GM23338 (cell line): ENCODE measurements around the gene BNC2. TPM values are rescaled to one million over a fixed set of nuclear protein-coding genes. Genes with fewer than 3 reads are reported as not detected.

Experiments
- ATAC-seq: fragments of 200-7000 bp; cut with Tn5 transposase; 3 replicates; pipeline ENCODE4 v1.9.1; 2020
- DNase-seq: peaks from one replicate; pipeline ENCODE4 v3.0.0-alpha.2; 2015; ENCODE audit warnings: low spot score
- H2AFZ ChIP-seq: fragments of 200-600 bp; sonication (generic); 2 replicates; pipeline ENCODE4 v1.8.0; 2016; ENCODE audit warnings: antibody characterized with exemption, mild to moderate bottlenecking, moderate library complexity
- H3F3A ChIP-seq: fragments of 200-600 bp; sonication (generic); replicated peaks from 2 replicates; pipeline ENCODE4 v1.8.0; 2017; ENCODE audit warnings: antibody characterized with exemption, mixed run types, low read depth
- H3K27ac ChIP-seq: fragments of 200-600 bp; sonication (generic); 2 replicates; pipeline ENCODE4 v1.6.1; 2016; ENCODE audit warnings: low read depth
- H3K27me3 ChIP-seq: fragments of 200-600 bp; sonication (generic); 2 replicates; pipeline ENCODE4 v1.8.0; 2016; ENCODE audit warnings: mild to moderate bottlenecking, mixed run types, moderate library complexity; ENCODE audit not compliant: insufficient read depth
- H3K36me3 ChIP-seq: fragments of 200-600 bp; sonication (generic); 2 replicates; pipeline ENCODE4 v1.8.0; 2016; ENCODE audit warnings: mild to moderate bottlenecking; ENCODE audit not compliant: insufficient read depth
- H3K4me1 ChIP-seq: fragments of 200-600 bp; sonication (generic); 2 replicates; pipeline ENCODE4 v1.8.0; 2016; ENCODE audit warnings: mild to moderate bottlenecking, moderate library complexity; ENCODE audit not compliant: insufficient read depth
- H3K4me2 ChIP-seq: fragments of 200-600 bp; sonication (generic); 2 replicates; pipeline ENCODE4 v1.7.1; 2017; ENCODE audit warnings: mixed run types
- H3K4me3 ChIP-seq: fragments of 200-600 bp; sonication (generic); 2 replicates; pipeline ENCODE4 v1.6.1; 2016; ENCODE audit warnings: mixed run types
- H3K79me2 ChIP-seq: fragments of 200-600 bp; sonication (generic); replicated peaks from 2 replicates; pipeline ENCODE4 v1.8.0; 2017; ENCODE audit warnings: mild to moderate bottlenecking; ENCODE audit not compliant: insufficient read depth
- H3K9me2 ChIP-seq: fragments of 200-600 bp; sonication (generic); 2 replicates; pipeline ENCODE4 v1.8.0; 2017; ENCODE audit not compliant: insufficient read depth
- H4K20me1 ChIP-seq: fragments of 200-600 bp; sonication (generic); replicated peaks from 2 replicates; pipeline ENCODE4 v1.8.0; 2017; ENCODE audit warnings: mild to moderate bottlenecking; ENCODE audit not compliant: insufficient read depth
- H3K27ac Mint-ChIP-seq: 2 replicates; pipeline ENCODE4 v1.8.0; 2020; ENCODE audit warnings: inconsistent platforms, mild to moderate bottlenecking, moderate library complexity, mixed read lengths
- H3K27me3 Mint-ChIP-seq: 3 replicates; pipeline ENCODE4 v1.8.0; 2022; ENCODE audit warnings: low read depth, mild to moderate bottlenecking, moderate library complexity, mixed read lengths, inconsistent platforms; ENCODE audit not compliant: insufficient read depth, poor library complexity
- H3K36me3 Mint-ChIP-seq: 3 replicates; pipeline ENCODE4 v1.8.0; 2021; ENCODE audit warnings: low read depth, mild to moderate bottlenecking, inconsistent platforms, moderate library complexity, mixed read lengths
- H3K4me1 Mint-ChIP-seq: 3 replicates; pipeline ENCODE4 v1.8.0; 2020; ENCODE audit warnings: mild to moderate bottlenecking, inconsistent platforms, mixed read lengths
- H3K4me3 Mint-ChIP-seq: 3 replicates; pipeline ENCODE4 v1.8.0; 2021; ENCODE audit warnings: moderate library complexity, mild to moderate bottlenecking, inconsistent platforms, mixed read lengths
- H3K9me3 Mint-ChIP-seq: 3 replicates; pipeline ENCODE4 v1.8.0; 2020; ENCODE audit warnings: moderate library complexity, mild to moderate bottlenecking, inconsistent platforms, mixed read lengths
- CREB1 ChIP-seq: fragments of 250-450 bp; sonication (Bioruptor Pico); IDR thresholded peaks from 2 replicates; pipeline ENCODE4 v1.5.0; 2020; ENCODE audit warnings: low read depth, mild to moderate bottlenecking, moderate library complexity
- CTCF ChIP-seq, 2 experiments: fragments of 200-600 bp in 1 of 2; sonication (generic) in 1 of 2; conservative IDR thresholded peaks; 2 replicates each; pipeline versions ENCODE4 v1.5.1 to v1.6.1; 2016 to 2017; ENCODE audit warnings: antibody characterized with exemption in 2 of 2, low read depth in 2 of 2, mild to moderate bottlenecking in 2 of 2, moderate library complexity in 1 of 2
- EZH2phosphoT487 ChIP-seq: fragments of 200-600 bp; sonication (generic); IDR thresholded peaks from one replicate; pipeline ENCODE4 v1.8.1; 2018; ENCODE audit warnings: antibody characterized with exemption; ENCODE audit not compliant: unreplicated experiment
- ZNF331 ChIP-seq: fragments of 250-450 bp; sonication (Bioruptor Pico); IDR thresholded peaks from 2 replicates; pipeline ENCODE4 v1.5.0; 2020; ENCODE audit warnings: low read depth, mild to moderate bottlenecking, moderate library complexity
- ZNF462 ChIP-seq: fragments of 250-450 bp; sonication (Bioruptor Pico); IDR thresholded peaks from 2 replicates; pipeline ENCODE4 v1.5.0; 2020; ENCODE audit warnings: mild to moderate bottlenecking, moderate library complexity
- polyA plus RNA-seq: library from polyadenylated mRNA; unstranded; fragments of >200 nt; fragmentation: Nextera tagmentation; extraction: Ambion mirVana; gene quantifications from 2 replicates; pipeline ENCODE4 v1.2.1, GENCODE V29; 2016
- total RNA-seq: library from RNA; depleted of rRNA; stranded (reverse); fragments of >200 nt; shearing (Covaris generic); gene quantifications from 2 replicates; pipeline ENCODE4 v1.2.3, GENCODE V29; 2014

BNC2 gene
- total and polyA plus RNA-seq, 2 experiments from 2014 or later: 12.7 to 13.2 TPM

GRCh38 chr9:16545639-16546038 lies 324.8 kb downstream of the BNC2 start:
- Mint-ChIP-seq H3K27me3 (no peaks in the 10 kb centered on the region), H3K9me3 (no peaks in the 10 kb centered on the region), H3K4me3 (no peak overlapping the region), H3K4me1 (peaks cover 24% of the 10 kb centered on the region), H3K27ac (0 out of 2 replicates have a peak overlapping the region, but pooled peaks have one; percentile 21), H3K36me3 (no peaks in the 10 kb centered on the region)
- H3K27ac ChIP-seq: no peak overlapping the region
- no peak overlapping the region for H3K4me2 ChIP-seq
- no peaks in the 10 kb centered on the region for H3K36me3 ChIP-seq
- peaks cover 18% of the 10 kb centered on the region for H3K4me1 ChIP-seq
- no peak for DNase-seq
- TF ChIP-seq ZNF462 (CRISPR knock-in tag) (no peak), CREB1 (CRISPR knock-in tag) (no peak), CTCF (conservative IDR thresholded peaks at IDR 0.05; ENCODE audit: low read depth in 2 of 2) (no peak), EZH2phosphoT487 (no peak), ZNF331 (CRISPR knock-in tag) (no peak)
- H4K20me1 ChIP-seq: 0 out of 2 replicates have a peak, but pooled peaks cover 3% of the 10 kb centered on the region
- H3F3A ChIP-seq: no peaks in the 10 kb centered on the region
- H3K27me3 ChIP-seq: no peaks in the 10 kb centered on the region
- no peaks in the 10 kb centered on the region for H3K79me2 ChIP-seq
- no peak overlapping the region for H2AFZ ChIP-seq
- ATAC-seq: no peak
- no peak overlapping the region for H3K4me3 ChIP-seq
- no peaks in the 10 kb centered on the region; the same call in 1 of the 2 replicates for H3K9me2 ChIP-seq
